GM23338 (cell line): ENCODE measurements around the gene CABP2. TPM values are rescaled to one million over a fixed set of nuclear protein-coding genes. Genes with fewer than 3 reads are reported as not detected.

ENCODE experiments used
- ATAC-seq: fragments of 200-7000 bp; cut with Tn5 transposase; 3 replicates; pipeline ENCODE4 v1.9.1; 2020
- DNase-seq: peaks from one replicate; pipeline ENCODE4 v3.0.0-alpha.2; 2015; ENCODE audit warnings: low spot score
- H2AFZ ChIP-seq: fragments of 200-600 bp; sonication (generic); 2 replicates; pipeline ENCODE4 v1.8.0; 2016; ENCODE audit warnings: antibody characterized with exemption, mild to moderate bottlenecking, moderate library complexity
- H3F3A ChIP-seq: fragments of 200-600 bp; sonication (generic); replicated peaks from 2 replicates; pipeline ENCODE4 v1.8.0; 2017; ENCODE audit warnings: antibody characterized with exemption, mixed run types, low read depth
- H3K27ac ChIP-seq: fragments of 200-600 bp; sonication (generic); 2 replicates; pipeline ENCODE4 v1.6.1; 2016; ENCODE audit warnings: low read depth
- H3K27me3 ChIP-seq: fragments of 200-600 bp; sonication (generic); 2 replicates; pipeline ENCODE4 v1.8.0; 2016; ENCODE audit warnings: mild to moderate bottlenecking, mixed run types, moderate library complexity; ENCODE audit not compliant: insufficient read depth
- H3K36me3 ChIP-seq: fragments of 200-600 bp; sonication (generic); 2 replicates; pipeline ENCODE4 v1.8.0; 2016; ENCODE audit warnings: mild to moderate bottlenecking; ENCODE audit not compliant: insufficient read depth
- H3K4me1 ChIP-seq: fragments of 200-600 bp; sonication (generic); 2 replicates; pipeline ENCODE4 v1.8.0; 2016; ENCODE audit warnings: mild to moderate bottlenecking, moderate library complexity; ENCODE audit not compliant: insufficient read depth
- H3K4me2 ChIP-seq: fragments of 200-600 bp; sonication (generic); 2 replicates; pipeline ENCODE4 v1.7.1; 2017; ENCODE audit warnings: mixed run types
- H3K4me3 ChIP-seq: fragments of 200-600 bp; sonication (generic); 2 replicates; pipeline ENCODE4 v1.6.1; 2016; ENCODE audit warnings: mixed run types
- H3K79me2 ChIP-seq: fragments of 200-600 bp; sonication (generic); replicated peaks from 2 replicates; pipeline ENCODE4 v1.8.0; 2017; ENCODE audit warnings: mild to moderate bottlenecking; ENCODE audit not compliant: insufficient read depth
- H3K9me2 ChIP-seq: fragments of 200-600 bp; sonication (generic); 2 replicates; pipeline ENCODE4 v1.8.0; 2017; ENCODE audit not compliant: insufficient read depth
- H4K20me1 ChIP-seq: fragments of 200-600 bp; sonication (generic); replicated peaks from 2 replicates; pipeline ENCODE4 v1.8.0; 2017; ENCODE audit warnings: mild to moderate bottlenecking; ENCODE audit not compliant: insufficient read depth
- H3K27ac Mint-ChIP-seq: 2 replicates; pipeline ENCODE4 v1.8.0; 2020; ENCODE audit warnings: inconsistent platforms, mild to moderate bottlenecking, moderate library complexity, mixed read lengths
- H3K27me3 Mint-ChIP-seq: 3 replicates; pipeline ENCODE4 v1.8.0; 2022; ENCODE audit warnings: low read depth, mild to moderate bottlenecking, moderate library complexity, mixed read lengths, inconsistent platforms; ENCODE audit not compliant: insufficient read depth, poor library complexity
- H3K36me3 Mint-ChIP-seq: 3 replicates; pipeline ENCODE4 v1.8.0; 2021; ENCODE audit warnings: low read depth, mild to moderate bottlenecking, inconsistent platforms, moderate library complexity, mixed read lengths
- H3K4me1 Mint-ChIP-seq: 3 replicates; pipeline ENCODE4 v1.8.0; 2020; ENCODE audit warnings: mild to moderate bottlenecking, inconsistent platforms, mixed read lengths
- H3K4me3 Mint-ChIP-seq: 3 replicates; pipeline ENCODE4 v1.8.0; 2021; ENCODE audit warnings: moderate library complexity, mild to moderate bottlenecking, inconsistent platforms, mixed read lengths
- H3K9me3 Mint-ChIP-seq: 3 replicates; pipeline ENCODE4 v1.8.0; 2020; ENCODE audit warnings: moderate library complexity, mild to moderate bottlenecking, inconsistent platforms, mixed read lengths
- CREB1 ChIP-seq: fragments of 250-450 bp; sonication (Bioruptor Pico); IDR thresholded peaks from 2 replicates; pipeline ENCODE4 v1.5.0; 2020; ENCODE audit warnings: low read depth, mild to moderate bottlenecking, moderate library complexity
- CTCF ChIP-seq, 2 experiments: fragments of 200-600 bp in 1 of 2; sonication (generic) in 1 of 2; conservative IDR thresholded peaks; 2 replicates each; pipeline versions ENCODE4 v1.5.1 to v1.6.1; 2016 to 2017; ENCODE audit warnings: antibody characterized with exemption in 2 of 2, low read depth in 2 of 2, mild to moderate bottlenecking in 2 of 2, moderate library complexity in 1 of 2
- ETS1 ChIP-seq: IDR thresholded peaks from 2 replicates; pipeline ENCODE4 v1.6.1; 2016; ENCODE audit warnings: antibody characterized with exemption
- EZH2 ChIP-seq: fragments of 200-600 bp; sonication (generic); IDR thresholded peaks from one replicate; pipeline ENCODE4 v1.8.0; 2017; ENCODE audit warnings: antibody characterized with exemption, mild to moderate bottlenecking, low read depth; ENCODE audit not compliant: unreplicated experiment
- EZH2phosphoT487 ChIP-seq: fragments of 200-600 bp; sonication (generic); IDR thresholded peaks from one replicate; pipeline ENCODE4 v1.8.1; 2018; ENCODE audit warnings: antibody characterized with exemption; ENCODE audit not compliant: unreplicated experiment
- JUNB ChIP-seq: IDR thresholded peaks from one replicate; pipeline ENCODE4 v1.6.1; 2016; ENCODE audit warnings: antibody characterized with exemption; ENCODE audit not compliant: unreplicated experiment
- NANOG ChIP-seq: IDR thresholded peaks from 2 replicates; pipeline ENCODE4 v1.6.1; 2016; ENCODE audit warnings: antibody characterized with exemption, borderline replicate concordance
- POLR2AphosphoS5 ChIP-seq: IDR thresholded peaks from 2 replicates; pipeline ENCODE4 v1.6.1; 2016; ENCODE audit warnings: antibody characterized with exemption, low read depth
- REST ChIP-seq: IDR thresholded peaks from one replicate; pipeline ENCODE4 v1.6.1; 2018; ENCODE audit warnings: antibody characterized with exemption; ENCODE audit not compliant: unreplicated experiment
- STAT1 ChIP-seq: IDR thresholded peaks from one replicate; pipeline ENCODE4 v1.6.1; 2016; ENCODE audit warnings: antibody characterized with exemption; ENCODE audit not compliant: unreplicated experiment
- ZNF114 ChIP-seq: fragments of 250-450 bp; sonication (Bioruptor Pico); IDR thresholded peaks from 2 replicates; pipeline ENCODE4 v1.5.0; 2020; ENCODE audit warnings: mild to moderate bottlenecking, moderate library complexity
- ZNF331 ChIP-seq: fragments of 250-450 bp; sonication (Bioruptor Pico); IDR thresholded peaks from 2 replicates; pipeline ENCODE4 v1.5.0; 2020; ENCODE audit warnings: low read depth, mild to moderate bottlenecking, moderate library complexity
- ZNF462 ChIP-seq: fragments of 250-450 bp; sonication (Bioruptor Pico); IDR thresholded peaks from 2 replicates; pipeline ENCODE4 v1.5.0; 2020; ENCODE audit warnings: mild to moderate bottlenecking, moderate library complexity
- polyA plus RNA-seq: library from polyadenylated mRNA; unstranded; fragments of >200 nt; fragmentation: Nextera tagmentation; extraction: Ambion mirVana; gene quantifications from 2 replicates; pipeline ENCODE4 v1.2.1, GENCODE V29; 2016
- total RNA-seq: library from RNA; depleted of rRNA; stranded (reverse); fragments of >200 nt; shearing (Covaris generic); gene quantifications from 2 replicates; pipeline ENCODE4 v1.2.3, GENCODE V29; 2014

Gene CABP2
- total and polyA plus RNA-seq, 2 experiments from 2014 or later = not detected

- Mint-ChIP-seq H3K4me1 (peaks cover 14% of the 10 kb centered on the region), H3K9me3 (no peaks in the 10 kb centered on the region; the same call in 2 of the 3 replicates), H3K36me3 (no peaks in the 10 kb centered on the region), H3K27me3 (peaks cover 4% of the 10 kb centered on the region), H3K27ac (no peak overlapping the region), H3K4me3 (no peak overlapping the region)
- no peak for TF ChIP-seq NANOG
- no peak for TF ChIP-seq ETS1
- no peak for TF ChIP-seq STAT1
- TF ChIP-seq CTCF (conservative IDR thresholded peaks at IDR 0.05; ENCODE audit: low read depth in 2 of 2) = no peak
- TF ChIP-seq JUNB = no peak
- no peak for TF ChIP-seq EZH2
- no peak for TF ChIP-seq ZNF331 (CRISPR knock-in tag)
- TF ChIP-seq CREB1 (CRISPR knock-in tag) = no peak
- TF ChIP-seq ZNF114 (CRISPR knock-in tag) = no peak
- no peak for TF ChIP-seq REST
- no peak for TF ChIP-seq ZNF462 (CRISPR knock-in tag)
- TF ChIP-seq POLR2AphosphoS5 = no peak
- TF ChIP-seq EZH2phosphoT487 = no peak
- H3K9me2 ChIP-seq = no peaks in the 10 kb centered on the region
- DNase-seq = no peak
- ATAC-seq = no peak
- no peak overlapping the region for H3K27ac ChIP-seq
- H3K27me3 ChIP-seq = no peaks in the 10 kb centered on the region
- H3K36me3 ChIP-seq = no peaks in the 10 kb centered on the region
- H2AFZ ChIP-seq = peak overlapping the region; percentile 59; the same call in 1 of the 2 replicates
- H3K4me3 ChIP-seq = no peak overlapping the region
- no peaks in the 10 kb centered on the region for H4K20me1 ChIP-seq
- H3K4me2 ChIP-seq = no peak overlapping the region
- H3K79me2 ChIP-seq = no peaks in the 10 kb centered on the region
- H3K4me1 ChIP-seq = peaks cover 14% of the 10 kb centered on the region
- H3F3A ChIP-seq = no peaks in the 10 kb centered on the region
These were observed 41.0 kb upstream of the CABP2 start for GRCh38 chr11:67564230-67564629.
